KG1 (cell line): ENCODE measurements around the gene TMEM229B.
"Not testable (repeated sequence)": the region's sequence is repeated elsewhere in the genome, so short reads cannot be mapped to it uniquely, and the experiment has no call there.

Experiments used
- DNase-seq: peaks from one replicate; lab custom pipeline; 2025; lab: John Stamatoyannopoulos, UW

Gene TMEM229B

DNA sequence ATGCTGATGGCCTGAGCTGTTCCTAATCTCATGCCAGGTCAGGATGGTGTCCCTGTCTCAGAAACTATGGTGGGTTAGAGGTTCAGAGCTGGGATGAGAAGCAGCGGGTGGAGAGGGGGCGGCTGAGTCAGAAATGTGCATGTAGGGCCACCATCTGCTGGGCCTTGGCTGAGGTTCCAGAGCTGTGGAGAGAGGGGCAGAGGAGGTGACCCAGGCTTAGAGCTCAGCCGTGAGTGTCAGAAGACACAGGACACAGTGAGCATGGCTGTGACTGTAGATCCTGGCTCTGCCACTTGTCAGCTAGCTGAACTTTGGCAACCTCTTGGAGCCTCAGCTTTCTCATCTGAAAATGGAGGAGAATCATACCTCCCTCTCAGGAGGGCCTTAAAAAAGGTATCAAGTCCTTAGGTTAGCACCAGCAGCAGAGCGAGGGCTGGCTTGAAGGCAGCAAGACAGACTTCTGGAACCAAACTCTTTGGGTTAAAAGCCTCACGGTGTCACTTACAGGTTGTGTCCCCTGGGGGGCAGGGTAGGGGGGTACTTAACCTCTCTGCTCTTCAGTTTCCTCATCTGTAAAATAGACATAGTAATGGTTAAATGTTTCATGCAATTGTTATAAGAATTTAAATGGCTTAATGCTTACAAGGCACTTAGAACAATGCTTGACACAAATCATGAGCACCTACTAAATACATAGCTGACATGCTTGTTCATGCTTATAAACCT lies 34.8 kb downstream of the TMEM229B start:
- no peak for DNase-seq

DNA sequence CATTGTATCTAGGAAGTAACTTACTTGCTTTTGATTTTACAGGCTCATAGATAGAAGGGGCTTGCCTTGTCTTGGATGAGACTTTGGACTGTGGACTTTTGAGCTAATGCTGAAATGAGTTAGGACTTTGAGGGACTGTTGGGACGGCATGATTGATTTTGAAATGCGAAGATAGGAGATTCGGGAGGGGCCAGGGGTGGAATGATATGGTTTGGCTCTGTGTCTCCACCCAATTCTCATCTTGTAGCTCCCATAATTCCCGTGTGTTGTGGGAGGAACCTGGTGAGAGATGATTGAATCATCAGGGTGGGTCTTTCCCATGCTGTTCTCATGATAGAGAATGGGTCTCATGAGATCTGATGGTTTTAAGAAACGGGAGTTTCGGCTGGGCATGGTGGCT lies 36.9 kb downstream of the TMEM229B start:
- DNase-seq, result not testable (repeated sequence)

DNA sequence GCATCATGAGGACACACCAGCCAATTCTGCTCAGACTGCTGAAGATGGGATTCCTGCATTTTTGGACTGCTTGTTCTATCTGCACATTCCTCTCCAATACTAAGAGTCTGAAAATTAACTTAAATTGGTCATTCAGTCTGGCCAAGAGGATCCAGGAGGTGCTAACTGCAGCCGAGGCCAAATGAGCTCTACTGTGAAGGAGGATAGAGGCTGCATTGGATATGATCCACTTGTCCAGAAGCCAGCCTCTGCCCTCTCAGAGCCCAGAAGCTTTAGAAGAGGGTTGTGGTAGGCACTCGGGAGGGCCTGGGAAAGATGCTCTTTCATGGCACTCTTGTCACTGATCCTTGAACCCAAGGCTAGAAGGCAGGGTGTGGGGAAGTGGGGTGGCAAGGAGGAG lies 39.4 kb downstream of the TMEM229B start:
- DNase-seq, result no peak

DNA sequence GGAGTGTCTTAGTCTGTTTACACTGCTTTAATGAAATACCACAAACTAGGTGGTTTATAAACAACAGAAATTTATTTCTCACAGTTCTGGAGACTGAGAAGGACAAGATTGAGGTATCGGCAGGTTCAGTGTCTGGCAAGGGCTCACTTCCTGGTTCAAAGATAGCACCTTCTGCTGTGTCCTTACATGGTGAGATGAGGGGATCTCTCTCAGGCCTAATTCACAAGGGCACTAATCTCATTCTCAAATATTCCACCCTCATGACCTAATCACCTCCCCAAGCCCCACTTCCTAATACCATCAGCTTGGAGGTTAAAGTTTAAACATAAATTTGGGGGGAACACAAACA lies 41.5 kb downstream of the TMEM229B start:
- DNase-seq, result no peak

DNA sequence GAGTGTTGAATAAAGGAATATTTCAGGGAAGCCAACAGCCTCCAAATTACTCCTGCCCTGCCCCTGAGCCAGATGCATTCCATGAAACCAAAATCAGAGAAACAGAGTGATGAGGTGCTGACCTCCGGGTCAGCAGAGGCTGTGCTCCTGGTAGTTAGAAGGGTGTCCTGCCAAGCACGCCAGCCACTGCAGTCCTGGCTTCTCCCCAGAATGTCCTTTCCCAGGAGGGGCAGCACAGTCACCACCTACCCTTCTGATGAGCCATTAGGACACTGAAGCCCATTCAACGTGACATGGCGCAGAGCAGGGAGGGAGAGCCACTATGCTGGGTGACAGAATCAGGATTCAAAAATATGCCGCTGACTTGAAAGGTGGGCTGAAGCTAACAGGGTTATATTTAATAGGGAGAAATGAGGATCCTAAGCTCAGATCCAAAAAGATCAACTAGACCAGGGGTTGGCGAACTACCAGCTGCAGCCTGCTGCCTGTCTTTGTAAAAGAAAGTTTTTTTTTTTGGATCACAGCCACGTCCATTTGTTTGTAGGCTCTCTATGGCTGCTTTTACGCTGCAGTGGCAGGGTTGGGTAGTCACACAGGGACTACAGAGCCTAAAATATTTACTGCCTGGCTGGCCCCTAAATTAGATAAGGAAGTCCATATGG lies 42.0 kb downstream of the TMEM229B start:
- no peak for DNase-seq

DNA sequence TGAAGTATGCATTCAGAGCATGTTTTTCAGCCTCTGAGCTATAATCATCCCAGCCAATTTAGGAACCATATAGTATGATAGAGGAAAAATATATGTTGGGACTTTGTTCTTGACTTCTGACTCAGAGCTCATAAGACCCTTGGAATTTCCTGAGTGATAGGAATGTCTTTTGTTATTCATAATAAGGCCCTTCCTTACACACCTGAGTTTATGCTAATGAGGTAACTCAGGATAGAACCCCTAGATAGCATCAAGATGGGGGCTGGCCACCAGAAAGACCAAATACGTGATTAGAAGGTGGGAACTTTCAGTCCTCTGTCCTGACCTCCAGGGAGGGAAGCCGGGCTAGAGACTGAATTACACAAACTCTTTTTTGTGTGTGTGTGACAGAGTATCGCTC lies 44.1 kb downstream of the TMEM229B start:
- no peak for DNase-seq

DNA sequence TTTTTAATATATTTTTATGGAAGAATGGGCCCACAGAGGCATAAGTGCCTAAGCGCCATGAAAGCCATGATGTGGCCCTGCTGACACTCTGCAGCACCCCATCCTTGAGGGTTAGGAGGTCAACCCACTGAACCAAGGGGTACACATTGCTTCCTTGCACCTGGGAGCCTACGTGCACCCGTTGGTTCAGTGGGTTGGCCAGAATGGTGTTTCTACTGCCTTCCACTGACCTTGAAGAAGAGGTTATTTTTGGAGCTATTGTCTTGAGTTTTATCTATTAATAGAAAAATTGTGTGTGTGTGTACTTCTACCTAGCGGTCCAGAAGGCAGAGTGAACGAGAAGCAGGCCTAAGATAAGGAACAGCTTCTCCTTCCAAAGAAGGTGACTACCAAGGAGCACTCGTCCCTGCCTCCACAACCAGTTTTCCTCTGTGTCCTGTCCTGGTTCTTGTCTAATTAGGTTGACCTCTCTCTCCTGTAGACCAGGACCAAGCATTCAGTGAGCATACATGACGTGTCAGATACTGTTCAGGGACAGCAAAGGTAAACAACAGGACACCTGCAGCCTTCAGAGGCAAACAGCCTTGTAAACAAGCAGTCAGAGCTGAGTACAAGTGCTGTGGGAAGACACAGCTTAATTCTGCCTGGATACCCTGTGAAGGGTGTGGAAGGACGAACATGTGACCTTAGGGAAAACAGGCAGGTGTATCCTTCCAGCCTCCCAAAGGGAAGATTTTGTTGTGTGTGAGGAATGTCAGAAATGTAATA lies 46.2 kb downstream of the TMEM229B start:
- no peak for DNase-seq

DNA sequence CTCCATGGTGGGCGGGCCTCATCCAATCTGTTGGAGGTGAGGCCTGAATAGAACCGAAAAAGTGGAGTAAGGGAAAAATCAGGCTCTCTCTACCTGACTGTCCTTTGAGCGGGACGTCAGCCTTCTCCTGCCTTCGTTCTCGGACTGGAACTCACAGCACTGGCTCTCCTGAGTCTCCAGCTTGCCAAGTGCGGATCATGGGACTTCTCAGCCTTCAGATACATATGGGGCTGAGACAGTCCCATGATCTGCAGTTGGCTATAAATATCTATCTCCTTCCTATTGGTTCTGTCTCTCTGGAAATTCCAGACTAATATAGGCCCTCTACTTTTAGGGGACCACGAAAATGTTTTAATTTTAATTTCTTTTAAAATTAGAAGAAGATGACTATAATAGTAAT lies 46.8 kb downstream of the TMEM229B start:
- DNase-seq, result no peak

DNA sequence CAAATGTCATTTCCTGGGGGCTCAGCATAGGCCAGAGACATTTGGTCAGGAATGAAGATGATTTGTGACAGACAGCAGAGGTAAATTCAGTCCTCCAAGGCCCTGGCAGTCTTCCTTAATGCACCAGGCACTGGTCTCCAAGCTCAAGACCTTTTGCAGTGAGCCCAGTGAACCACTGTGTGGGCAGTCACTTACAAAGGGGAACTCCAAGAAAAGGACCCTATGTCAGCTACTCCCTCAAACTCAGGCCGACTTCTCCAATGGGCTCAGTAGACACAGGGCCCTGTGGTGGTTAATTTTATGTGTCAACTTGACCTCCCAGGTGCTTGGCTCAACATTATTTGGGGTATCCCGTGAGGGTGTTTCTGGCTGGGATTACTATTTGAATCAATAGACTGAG lies 47.3 kb downstream of the TMEM229B start:
- DNase-seq, result no peak

DNA sequence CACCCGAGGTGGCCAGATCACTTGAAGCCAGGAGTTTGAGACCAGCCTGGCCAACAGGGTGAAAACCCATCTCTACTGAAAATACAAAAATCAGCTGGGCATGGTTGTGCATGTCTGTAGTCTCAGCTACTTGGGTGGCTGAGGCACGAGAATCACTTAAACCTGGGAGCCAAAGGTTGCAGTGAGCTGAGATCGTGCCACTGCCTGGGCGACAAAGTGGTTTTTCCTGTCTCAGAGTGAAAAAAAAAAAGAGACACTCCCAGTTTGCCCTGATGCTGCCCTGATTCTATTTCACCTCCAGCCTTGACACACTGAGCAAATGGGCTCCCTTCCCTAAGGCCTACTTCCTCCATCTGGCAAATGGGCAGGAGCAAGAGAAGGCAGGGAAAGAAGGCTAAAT lies 48.0 kb downstream of the TMEM229B start:
- no peak for DNase-seq

DNA sequence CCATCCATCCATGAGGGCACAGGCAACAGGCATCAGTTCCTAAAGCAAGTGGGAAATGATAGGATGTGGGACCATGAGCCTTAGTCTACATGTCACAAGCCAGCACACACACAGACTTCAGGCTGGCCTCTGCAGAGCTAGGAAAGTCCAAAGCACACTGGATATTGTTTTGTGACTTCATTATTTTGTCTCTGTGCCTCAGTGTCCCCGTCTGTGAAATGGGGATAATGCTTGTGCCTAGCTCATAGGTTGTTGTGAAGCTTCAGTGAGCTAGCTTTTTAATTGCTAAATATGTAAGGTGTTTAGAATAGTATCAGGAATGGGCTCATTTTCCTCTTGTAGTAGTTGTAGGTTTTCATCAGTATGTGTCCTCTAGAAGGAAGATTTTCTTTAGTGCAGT lies 49.6 kb downstream of the TMEM229B start:
- no peak for DNase-seq

DNA sequence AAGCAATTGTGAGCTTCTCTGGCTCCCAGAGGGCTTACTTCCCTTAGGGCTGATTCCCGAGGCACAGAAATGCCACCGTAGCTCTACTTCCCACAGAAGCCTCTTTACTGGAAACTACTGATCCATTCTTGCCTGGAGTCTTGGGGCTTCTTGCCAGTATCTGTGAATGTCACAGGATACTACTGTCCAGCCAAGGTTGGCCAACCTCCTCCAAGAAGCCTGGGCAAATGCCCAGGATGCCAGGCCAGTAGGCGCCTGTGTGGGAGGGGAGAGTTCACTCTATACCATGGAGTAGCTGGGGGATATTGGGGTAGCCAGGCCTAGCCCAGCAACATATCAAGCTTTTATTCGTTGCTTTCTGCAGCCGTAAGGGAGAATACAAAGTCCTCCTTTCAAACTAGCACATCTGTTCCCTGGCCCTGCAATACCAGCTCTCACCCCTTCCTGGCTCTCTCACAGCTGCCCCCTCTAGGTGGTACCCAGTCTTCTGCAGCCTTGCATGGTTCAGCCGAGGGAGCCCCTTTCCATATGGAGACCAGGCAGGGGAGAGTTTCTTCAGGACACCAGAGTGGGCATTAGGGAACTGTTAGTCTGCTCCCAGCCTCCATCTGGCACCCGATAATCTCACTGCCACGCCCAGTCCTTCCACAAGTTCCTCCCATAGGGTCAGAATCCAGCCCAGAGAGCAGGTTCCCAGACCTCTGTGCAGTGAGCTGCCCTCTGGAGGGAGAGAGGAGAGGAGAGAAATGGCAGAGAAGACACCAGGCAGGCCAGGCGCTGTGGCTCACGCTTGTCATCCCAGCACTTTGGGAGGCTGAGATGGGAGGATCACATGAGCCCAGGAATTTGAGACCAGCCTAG lies 52.3 kb downstream of the TMEM229B start:
- DNase-seq, result no peak

DNA sequence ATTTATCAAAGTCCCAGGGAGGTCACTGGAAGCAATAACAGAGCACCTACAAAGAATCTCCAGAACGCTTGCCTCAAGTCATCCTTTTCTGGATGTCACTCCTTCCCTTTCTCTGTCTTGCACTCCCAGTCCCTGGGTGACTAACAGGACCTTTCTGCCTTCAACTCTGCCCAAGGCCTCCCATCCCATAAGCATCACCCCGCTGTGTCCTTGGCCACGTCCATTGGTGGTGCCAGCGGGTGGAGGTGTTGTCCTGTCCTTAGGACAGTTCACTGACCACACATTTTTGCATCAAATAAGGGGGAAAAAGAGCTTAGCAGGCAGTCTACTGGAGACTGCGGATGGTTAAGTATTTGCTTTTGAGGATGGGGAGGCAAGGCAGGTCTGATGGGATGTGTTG lies 52.9 kb downstream of the TMEM229B start:
- DNase-seq, result no peak

DNA sequence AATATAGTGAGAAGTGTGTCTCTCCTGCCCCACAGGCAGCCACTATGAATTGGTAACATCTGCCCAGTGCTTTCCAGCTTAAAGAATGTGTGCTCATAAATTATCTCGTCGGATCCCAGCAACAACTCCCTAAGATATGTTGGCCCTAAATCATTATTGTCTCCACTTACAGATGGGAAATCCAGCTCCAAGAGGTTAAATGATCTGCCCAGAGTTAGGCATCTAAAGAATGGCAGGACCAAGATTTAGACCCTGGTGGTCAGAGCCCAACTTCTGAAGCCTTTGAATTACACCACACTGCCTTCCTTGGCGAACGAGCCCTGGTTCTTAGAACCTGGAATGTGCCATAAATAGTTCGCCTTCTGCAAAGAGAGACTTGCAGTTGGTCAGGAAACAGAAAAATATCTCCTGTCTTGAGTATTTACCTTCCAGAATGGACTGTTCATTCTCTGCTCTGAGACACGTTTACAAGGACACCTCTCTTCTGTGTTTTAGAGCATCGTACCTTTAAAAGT lies 56.4 kb downstream of the TMEM229B start:
- DNase-seq, result no peak

DNA sequence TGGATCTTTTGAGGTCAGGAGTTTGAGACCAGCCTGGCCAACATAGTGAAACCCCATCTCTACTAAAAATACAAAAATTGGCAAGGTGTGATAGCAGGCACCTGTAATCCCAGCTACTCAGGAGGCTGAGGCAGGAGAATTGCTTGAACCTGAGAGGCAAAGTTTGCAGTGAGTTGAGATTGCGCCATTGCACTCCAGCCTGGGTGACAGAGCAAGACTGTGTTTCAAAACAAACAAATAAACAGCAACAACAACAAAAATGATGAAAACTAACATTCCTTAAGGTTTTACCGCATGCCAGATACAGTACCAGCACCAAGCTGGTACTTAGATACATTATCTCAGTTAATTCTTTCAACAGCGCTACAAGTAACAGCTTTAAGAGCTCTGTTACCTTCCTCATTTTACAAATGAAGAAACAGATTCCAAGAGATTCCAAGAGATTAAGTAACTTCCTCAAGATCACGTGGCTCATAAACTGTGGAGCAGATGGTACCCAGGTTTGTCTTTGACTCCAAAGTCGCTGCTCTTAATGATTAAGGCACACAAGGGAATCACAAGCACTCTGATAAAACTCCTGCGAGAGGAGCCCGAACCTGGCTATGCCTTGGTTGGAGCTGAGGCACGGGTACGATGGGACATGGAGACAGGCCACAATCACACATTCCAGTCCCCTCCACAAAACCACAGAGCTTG lies 58.9 kb downstream of the TMEM229B start:
- no peak for DNase-seq

DNA sequence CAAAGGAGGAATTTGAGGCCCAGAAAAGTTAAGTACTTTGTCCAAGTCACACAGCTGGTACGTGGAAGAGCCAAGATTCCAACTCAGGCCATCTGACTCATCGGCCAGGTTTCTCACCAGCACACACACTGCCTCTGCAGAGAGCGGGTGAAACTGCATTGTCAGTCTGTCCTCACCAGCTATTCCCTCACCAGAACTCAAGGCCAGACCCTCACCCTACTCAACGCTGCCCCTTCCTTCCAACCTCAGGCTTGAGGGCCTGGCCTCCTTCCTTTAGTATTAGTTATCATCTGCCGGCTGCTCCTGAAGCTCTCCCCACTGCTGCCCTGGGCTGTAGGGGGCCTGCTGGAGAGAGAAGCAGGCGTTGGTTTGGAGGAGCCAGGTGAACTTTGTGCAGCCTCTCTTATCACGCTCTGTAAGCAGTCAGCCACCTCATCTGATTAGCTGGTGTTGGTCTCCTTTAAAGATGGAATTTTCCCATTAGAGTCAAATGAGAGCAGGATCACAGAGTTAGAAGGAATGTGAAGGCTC lies 60.0 kb downstream of the TMEM229B start:
- DNase-seq, result no peak

DNA sequence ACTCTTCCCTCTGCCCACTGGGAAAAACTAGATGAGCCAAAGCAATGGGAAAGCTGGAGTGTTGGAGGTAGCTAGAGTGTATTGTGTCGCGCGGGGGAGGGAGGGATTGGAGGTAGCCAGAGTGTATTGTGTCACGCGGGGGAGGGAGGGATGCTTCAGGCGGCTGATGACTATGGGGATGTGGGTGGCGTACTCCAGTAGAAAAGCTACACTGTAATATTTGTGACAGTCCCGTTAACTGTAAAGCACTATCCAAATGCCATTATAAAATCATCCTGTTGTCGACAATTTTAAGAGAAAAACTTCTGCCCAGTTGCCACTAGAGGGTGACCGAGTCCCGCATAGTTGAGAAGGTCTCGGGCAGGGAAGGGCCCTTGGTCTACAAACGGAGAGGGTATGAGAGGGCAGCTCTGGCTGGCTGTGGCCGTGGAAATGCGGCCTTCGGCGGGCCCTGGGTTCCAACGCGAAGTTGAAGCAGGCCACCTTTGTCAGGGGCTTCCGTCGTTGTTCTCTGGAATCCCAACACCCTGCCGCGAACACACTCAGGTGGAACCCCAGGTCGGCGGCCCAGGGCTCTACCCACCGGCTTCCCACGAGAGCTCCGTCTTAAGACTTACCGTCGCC lies 61.4 kb downstream of the TMEM229B start:
- peak; percentile 13 for DNase-seq

DNA sequence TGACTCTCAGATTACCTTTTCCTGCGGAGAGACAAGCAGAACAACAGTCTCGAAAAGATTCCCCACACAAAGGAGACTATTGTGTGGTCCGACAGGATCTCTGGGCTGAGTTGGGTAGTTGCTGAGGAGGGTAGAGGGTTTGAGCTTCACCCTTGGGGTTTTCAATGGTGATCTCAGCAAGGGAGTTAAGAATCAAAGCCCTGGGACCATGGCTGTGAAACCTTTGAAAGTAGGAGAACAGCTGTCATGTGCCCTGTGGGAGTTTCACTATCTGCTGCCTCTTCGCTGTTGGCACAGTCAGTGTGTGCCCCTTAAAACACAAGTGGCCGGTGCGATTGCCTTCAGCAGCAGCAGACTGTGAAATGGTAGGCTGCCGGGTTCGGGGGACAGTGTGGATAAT lies 62.4 kb downstream of the TMEM229B start:
- no peak for DNase-seq

DNA sequence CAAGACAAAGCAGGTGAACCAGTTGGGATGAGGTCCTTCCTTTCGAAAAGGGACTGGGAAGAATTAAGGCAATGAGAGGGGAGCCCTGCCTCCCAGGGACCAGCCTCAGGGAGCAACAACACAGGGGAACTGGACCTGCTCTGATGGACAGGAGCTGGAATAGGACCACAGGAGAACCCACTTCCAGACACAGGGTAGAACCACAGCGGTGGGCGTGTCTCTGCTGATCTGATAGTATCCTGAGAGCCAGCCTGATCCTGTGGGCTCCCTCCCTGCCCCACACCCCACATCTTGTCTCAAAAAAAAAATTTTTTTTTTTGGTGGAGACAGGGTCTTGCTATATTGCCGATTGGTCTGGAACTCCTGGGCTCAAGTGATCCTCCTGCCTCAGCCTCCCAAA lies 62.9 kb downstream of the TMEM229B start:
- DNase-seq, result no peak

DNA sequence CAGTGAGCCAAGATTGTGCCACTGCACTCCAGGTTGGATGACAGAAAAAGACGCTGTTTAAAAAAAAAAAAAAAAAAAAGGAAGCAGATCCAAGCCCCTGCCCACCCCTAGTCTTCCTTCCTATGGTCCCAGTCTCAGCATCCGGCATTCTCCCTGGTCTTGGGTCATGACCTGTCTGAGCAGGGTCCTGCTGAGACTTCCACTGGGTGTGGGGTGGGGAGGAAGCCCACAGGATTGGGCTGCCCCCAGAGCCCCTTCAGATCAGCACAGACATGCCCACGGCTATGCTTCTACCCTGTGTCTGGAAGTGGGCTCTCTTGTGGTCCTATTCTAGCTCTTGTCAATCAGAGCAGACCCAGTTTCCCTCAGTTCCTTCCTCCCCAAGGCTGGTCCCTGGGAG lies 64.0 kb downstream of the TMEM229B start:
- no peak for DNase-seq

DNA sequence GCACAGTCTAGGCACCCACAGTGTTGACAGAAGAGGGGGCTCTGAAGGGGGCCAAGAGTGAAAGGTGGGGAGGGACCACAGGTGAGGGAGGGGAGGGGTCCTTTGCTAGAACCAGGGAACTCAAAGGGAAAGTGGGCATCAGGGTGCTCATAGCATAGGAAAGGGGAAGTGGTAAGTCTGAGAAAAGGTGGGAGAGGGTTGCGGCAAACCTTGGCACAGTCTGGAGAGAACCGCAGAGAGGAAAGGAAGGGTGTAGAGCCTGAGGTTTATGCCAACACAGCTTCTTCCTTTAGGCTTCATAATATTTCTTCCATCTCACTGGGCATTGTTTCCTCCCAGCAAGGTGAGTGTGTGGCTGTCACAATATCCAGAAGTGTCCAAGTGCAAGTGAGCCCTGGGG lies 65.1 kb downstream of the TMEM229B start:
- no peak for DNase-seq
